Sigmoid colon (tissue), 7 donors: ENCODE results near the gene LYRM4. TPM values are rescaled to one million over a fixed set of nuclear protein-coding genes. Genes with fewer than 3 reads are reported as not detected.

Source experiments
- DNase-seq: peaks from one replicate; pipeline ENCODE4 v3.0.0-alpha.2; 2019
- H3K27ac ChIP-seq, 4 donors: fragments of 200-600 bp; sonication (generic); one replicate each; pipeline ENCODE4 v1.5.1; 2016 to 2019; ENCODE audit warnings: mild to moderate bottlenecking in 1 of 4
- H3K27me3 ChIP-seq, 3 donors: fragments of 200-600 bp; sonication (generic); one replicate each; pipeline ENCODE4 v1.5.1; 2019; ENCODE audit warnings: mild to moderate bottlenecking in 1 of 3
- H3K36me3 ChIP-seq, 4 donors: fragments of 200-600 bp; sonication (generic); one replicate each; pipeline ENCODE4 v1.5.1; 2016 to 2019
- H3K4me1 ChIP-seq, 4 donors: fragments of 200-600 bp; sonication (generic); one replicate each; pipeline ENCODE4 v1.5.1; 2017 to 2019
- H3K4me3 ChIP-seq, 4 donors: fragments of 200-600 bp; sonication (generic); one replicate each; pipeline ENCODE4 v1.5.1; 2017 to 2019; ENCODE audit warnings: mild to moderate bottlenecking in 2 of 4, moderate library complexity in 1 of 4
- H3K9me3 ChIP-seq, 4 donors: fragments of 200-600 bp in 3 of 4; sonication (generic) in 3 of 4; one replicate each; pipeline versions ENCODE4 v1.5.1 to v1.6.1; 2013 to 2019
- CTCF ChIP-seq, 4 experiments: fragments of 450-650 bp in 3 of 4; fragments of 200-600 bp in 1 of 4; IDR thresholded peaks; one replicate each; pipeline ENCODE4 v1.5.1; 2016 to 2019; ENCODE audit warnings: antibody characterized with exemption in 4 of 4, mild to moderate bottlenecking in 3 of 4, moderate library complexity in 2 of 4
- EP300 ChIP-seq, 4 donors: sonication (generic); formaldehyde crosslinking; IDR thresholded peaks; one replicate each; pipeline ENCODE4 v1.6.1; 2017; ENCODE audit warnings: antibody characterized with exemption in 4 of 4
- POLR2A ChIP-seq, 2 donors: fragments of 450-650 bp; IDR thresholded peaks; one replicate each; pipeline ENCODE4 v1.6.1; 2016; ENCODE audit warnings: antibody characterized with exemption in 2 of 2, mild to moderate bottlenecking in 2 of 2, moderate library complexity in 2 of 2
- POLR2AphosphoS5 ChIP-seq, 4 donors: sonication (generic); formaldehyde crosslinking; IDR thresholded peaks; one replicate each; pipeline ENCODE4 v1.6.1; 2017; ENCODE audit warnings: antibody characterized with exemption in 4 of 4
- WGBS, 2 donors: extraction: QIAGEN DNeasy Blood & Tissue Kit; methylation state at CpG; one replicate each; pipeline ENCODE4 v1.1.7; 2013; 5-methylcytosine and 5-hydroxymethylcytosine counted together
- intact Hi-C: fragments of 100-400 bp; cut with DNase I; formaldehyde crosslinking; loops from one replicate; pipeline ENCODE4 v1.15.1; 2023
- polyA plus RNA-seq, 3 donors: library from polyadenylated mRNA; stranded (reverse); fragments of 200-250 nt; gene quantifications; one replicate each; pipeline ENCODE4 v1.2.3, GENCODE V29; 2013
- total RNA-seq, 4 donors: library from RNA; depleted of rRNA; stranded (reverse); fragments of >200 nt; gene quantifications; one replicate each; pipeline ENCODE4 v1.1.0, GENCODE V29; 2016
- donor health status: healthy with polysubstance abuse.
- donor health status: Bipolar disorder and iron deficiency.
- donor health status: healthy.

LYRM4 gene
- total RNA-seq = 10 to 100 TPM; 18.3 to 29.3 (median 25.5) TPM
- 10 to 100 TPM; 11.3 to 22.2 (median 19.5) TPM for polyA plus RNA-seq

DNA sequence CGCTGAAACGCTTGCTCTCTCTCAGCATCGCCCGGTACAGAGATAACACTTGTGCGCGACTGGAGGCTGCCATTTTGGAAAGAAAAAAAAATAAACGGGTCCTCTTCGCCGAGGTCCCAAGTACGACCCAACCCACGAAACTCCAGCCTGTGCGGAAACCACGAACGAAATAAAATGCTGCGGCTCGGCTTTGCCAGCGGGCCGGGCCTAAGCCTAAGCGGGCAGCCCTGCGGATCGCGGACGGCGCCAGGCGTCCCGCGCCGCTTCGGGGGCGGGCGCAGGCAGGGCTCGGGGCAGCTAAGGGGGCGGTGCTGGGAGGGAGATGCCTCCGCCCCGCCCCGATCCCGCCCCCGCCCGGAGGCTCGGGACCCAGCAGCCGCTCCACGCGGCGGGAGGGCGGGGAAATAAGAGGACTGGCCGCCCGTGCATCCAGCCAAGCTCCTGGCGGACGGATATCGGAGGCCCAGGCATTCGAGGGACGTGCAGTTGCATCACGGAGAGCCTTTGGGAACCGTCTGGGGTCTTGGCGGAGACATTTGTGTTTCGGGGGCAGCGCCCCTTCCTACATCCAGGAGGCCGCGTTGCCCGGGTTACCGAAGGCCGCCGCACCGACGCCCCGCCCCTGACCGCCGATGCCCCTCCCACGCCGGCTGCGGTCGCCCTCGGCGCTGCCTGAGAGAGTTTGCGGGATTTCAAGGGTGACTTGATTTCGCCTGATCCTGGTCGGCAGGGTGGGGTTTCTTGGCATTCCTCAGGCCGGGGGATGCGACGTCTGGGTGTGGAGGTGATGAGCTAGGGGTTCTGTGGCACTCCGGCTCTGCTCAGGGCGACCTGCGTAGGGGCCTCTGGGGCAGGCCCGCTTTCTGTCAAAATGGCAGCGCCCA lies at the start of gene LYRM4, which contains the start of gene FARS2:
Gene LYRM4 (minus strand): TSS at position 290 of the 884 bp plus-strand sequence. CDS start 217 bp downstream, at position 73.
Gene FARS2 (plus strand): TSS at position 853 of the 884 bp plus-strand sequence.
- no peaks in the 10 kb centered on the region for H3K9me3 ChIP-seq
- DNase-seq = peak; percentile 92
- peak within 1 kb of the TSS; percentile 92 to 96 (median 93) for H3K27ac ChIP-seq
- 0 to 1% methylated on average over 85 of the region's 85 CpGs for WGBS, 2 donors
- intact Hi-C loops = loop anchor here (2.0 to 5.0 kb wide), 3 partner anchors 52 to 411 kb away; no protein-coding TSS in a partner anchor
- H3K36me3 ChIP-seq = peaks cover 0 to 1% (median 0%) of the 10 kb centered on the region in 4 donors
- H3K4me1 ChIP-seq = peaks cover 0 to 32% (median 20%) of the 10 kb centered on the region in 4 donors
- no peaks in the 10 kb centered on the region for H3K27me3 ChIP-seq
- TF ChIP-seq EP300 (IDR thresholded peaks at IDR 0.05) (no peak), POLR2AphosphoS5 (IDR thresholded peaks at IDR 0.05) (peak in 3 of 4 donors; percentile 50 to 64 (median 63)), CTCF (IDR thresholded peaks at IDR 0.05) (peak in 3 of 4 experiments; percentile 33 to 63 (median 34)), POLR2A (IDR thresholded peaks at IDR 0.05) (peak in 1 of 2 donors; percentile 13)
- H3K4me3 ChIP-seq = peak within 1 kb of the TSS; percentile 73 to 85 (median 78)

- Histone ChIP-seq H3K4me3 (no peak overlapping the region), H3K9me3 (no peaks in the 10 kb centered on the region), H3K36me3 (no peaks in the 10 kb centered on the region), H3K27ac (no peak overlapping the region), H3K4me1 (peaks cover 0 to 7% (median 0%) of the 10 kb centered on the region in 4 donors), H3K27me3 (no peaks in the 10 kb centered on the region)
- intact Hi-C loops = no loop called here
- no peak for DNase-seq
- TF ChIP-seq POLR2A (IDR thresholded peaks at IDR 0.05) (no peak), EP300 (IDR thresholded peaks at IDR 0.05) (no peak), POLR2AphosphoS5 (IDR thresholded peaks at IDR 0.05) (no peak), CTCF (IDR thresholded peaks at IDR 0.05) (no peak)
- WGBS, 2 donors = 92 to 95% methylated on average over 4 of the region's 4 CpGs
Observed at GRCh38 chr6:5308066-5308465, 47.3 kb upstream of the LYRM4 start.

- intact Hi-C loops = no loop called here
- Histone ChIP-seq H3K36me3 (no peaks in the 10 kb centered on the region), H3K27ac (no peak overlapping the region), H3K9me3 (no peaks in the 10 kb centered on the region), H3K4me3 (no peak overlapping the region), H3K4me1 (peaks cover 0 to 17% (median 0%) of the 10 kb centered on the region in 4 donors), H3K27me3 (no peaks in the 10 kb centered on the region)
- no peak for DNase-seq
- TF ChIP-seq CTCF (IDR thresholded peaks at IDR 0.05) = no peak
- no peak for TF ChIP-seq POLR2AphosphoS5 (IDR thresholded peaks at IDR 0.05)
- no peak for TF ChIP-seq POLR2A (IDR thresholded peaks at IDR 0.05)
Observed at GRCh38 chr6:5307058-5307457, 46.3 kb upstream of the LYRM4 start.

DNA sequence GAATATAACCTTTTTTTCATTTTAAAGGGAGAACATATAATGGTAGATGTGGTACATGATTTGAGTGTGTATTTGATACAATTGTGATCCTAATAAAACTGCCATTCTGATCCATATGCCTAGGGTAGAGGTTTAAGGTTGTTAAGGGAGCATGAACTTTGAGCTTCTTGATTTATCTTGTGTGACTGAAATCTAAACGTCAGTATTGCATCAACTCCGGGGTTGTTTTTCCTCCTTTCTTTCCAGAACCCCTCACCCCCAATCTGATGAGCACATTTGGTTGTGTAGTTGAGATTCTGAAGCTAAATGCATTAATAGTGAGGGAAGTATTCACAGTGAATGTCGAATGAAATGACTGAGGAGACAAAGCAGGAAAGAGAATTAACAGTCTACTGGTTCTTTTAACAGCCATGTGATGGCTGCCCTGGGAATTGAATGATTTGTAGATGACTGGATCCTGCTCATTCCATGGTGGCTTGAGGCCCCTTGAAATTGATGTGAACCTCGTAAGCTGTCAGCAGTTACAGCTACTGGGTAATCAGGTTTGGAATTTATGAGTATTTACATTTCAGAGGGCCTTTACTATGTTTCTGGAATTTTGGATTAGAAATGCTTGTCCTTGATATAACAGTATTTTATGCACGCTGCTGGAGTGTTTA lies 45.3 kb upstream of the LYRM4 start:
- peaks cover 0 to 17% (median 0%) of the 10 kb centered on the region in 4 donors for H3K4me1 ChIP-seq
- 22 to 52% methylated on average over 5 of the region's 5 CpGs for WGBS, 2 donors
- no peaks in the 10 kb centered on the region for H3K9me3 ChIP-seq
- no peak for DNase-seq
- TF ChIP-seq POLR2AphosphoS5 (IDR thresholded peaks at IDR 0.05) (no peak), EP300 (IDR thresholded peaks at IDR 0.05) (no peak), CTCF (IDR thresholded peaks at IDR 0.05) (no peak), POLR2A (IDR thresholded peaks at IDR 0.05) (no peak)
- H3K4me3 ChIP-seq = no peak overlapping the region
- intact Hi-C loops = no loop called here
- H3K27me3 ChIP-seq = no peaks in the 10 kb centered on the region
- H3K36me3 ChIP-seq = no peaks in the 10 kb centered on the region
- H3K27ac ChIP-seq = no peak overlapping the region
